ENCODE measurements around the gene BMPER.

Gene BMPER

DNA sequence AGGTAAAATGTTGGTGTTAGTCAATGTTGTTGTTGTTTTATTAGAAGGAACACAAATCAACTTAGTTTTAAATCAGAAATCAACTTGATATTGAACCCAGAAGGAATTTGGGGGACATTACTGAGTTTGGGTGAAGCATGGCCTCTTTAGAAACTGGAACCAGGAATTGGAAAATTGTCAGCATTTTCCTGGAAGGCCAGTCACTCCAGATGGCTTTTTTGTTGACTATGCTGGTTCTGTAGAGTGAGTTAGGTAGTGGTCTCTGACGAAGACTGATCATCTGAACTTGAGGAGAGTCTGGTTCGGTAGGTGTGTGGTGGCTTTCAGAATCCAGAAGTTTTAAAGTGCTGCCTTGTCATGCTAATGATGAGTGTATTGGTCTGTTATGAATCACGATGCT lies 111.5 kb downstream of the BMPER start:
- no peaks in the 10 kb centered on the region for H3K36me3 ChIP-seq (ENCODE audit: control insufficient read depth, insufficient read depth, low read length)
- no peak overlapping the region for H3K4me3 ChIP-seq (ENCODE audit: low read depth, low read length)
- H3K4me1 ChIP-seq (ENCODE audit: control insufficient read depth, insufficient read depth, low read length), result no peaks in the 10 kb centered on the region
- H3K27me3 ChIP-seq (ENCODE audit: control insufficient read depth, insufficient read depth, low read length), result no peaks in the 10 kb centered on the region
- H3K9ac ChIP-seq (ENCODE audit: low read depth, low read length), result no peak overlapping the region
- H3K9me3 ChIP-seq (ENCODE audit: control insufficient read depth, insufficient read depth, low read length), result no peaks in the 10 kb centered on the region

DNA sequence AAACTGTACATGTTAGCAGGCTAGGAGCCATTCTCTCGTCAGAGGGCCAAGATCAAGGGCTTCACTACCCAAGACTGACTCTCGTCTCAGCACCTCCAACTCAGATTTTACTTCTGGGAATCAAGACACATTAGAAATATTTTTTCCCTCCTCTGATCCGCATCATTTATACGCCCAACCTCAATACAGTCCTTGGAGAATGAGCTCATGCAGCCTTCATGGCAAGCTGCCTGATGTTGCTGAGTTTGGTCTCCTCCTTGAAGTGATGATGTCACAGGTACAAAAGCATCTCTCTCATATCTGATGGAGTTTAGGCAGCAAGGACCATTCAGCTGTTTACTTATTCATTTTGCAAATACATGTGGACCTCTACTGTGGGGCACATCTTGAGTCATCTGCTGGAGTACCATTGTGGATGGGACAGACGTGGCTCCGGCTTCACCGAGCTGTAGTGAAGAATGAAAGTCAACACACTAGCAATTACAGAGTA lies 114.0 kb downstream of the BMPER start:
- Histone ChIP-seq H3K27me3 (ENCODE audit: control insufficient read depth, insufficient read depth, low read length) (no peaks in the 10 kb centered on the region), H3K36me3 (ENCODE audit: control insufficient read depth, insufficient read depth, low read length) (no peaks in the 10 kb centered on the region), H3K4me1 (ENCODE audit: control insufficient read depth, insufficient read depth, low read length) (no peaks in the 10 kb centered on the region), H3K9ac (ENCODE audit: low read depth, low read length) (no peak overlapping the region), H3K4me3 (ENCODE audit: low read depth, low read length) (no peak overlapping the region), H3K9me3 (ENCODE audit: control insufficient read depth, insufficient read depth, low read length) (no peaks in the 10 kb centered on the region)

DNA sequence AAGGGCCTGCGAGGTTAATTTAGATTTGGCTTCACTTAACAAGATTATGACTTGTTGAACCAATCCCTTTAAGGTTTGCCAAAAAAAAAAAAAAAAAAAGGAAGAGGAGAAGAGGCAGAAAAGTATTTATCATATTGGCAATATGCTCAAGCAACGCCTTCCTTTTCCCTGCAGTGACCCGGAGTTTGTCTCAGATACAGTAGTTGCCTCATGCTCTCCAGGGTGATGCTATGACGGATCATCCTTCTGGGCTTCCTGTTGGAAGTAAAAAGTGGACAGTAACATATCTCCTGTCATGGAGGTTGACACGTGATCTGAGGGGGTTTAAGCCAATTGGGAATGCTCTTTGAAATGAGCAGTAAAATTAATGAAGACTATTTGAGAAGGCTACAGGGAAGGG lies 117.3 kb downstream of the BMPER start:
- Histone ChIP-seq H3K4me1 (ENCODE audit: control insufficient read depth, insufficient read depth, low read length) (no peaks in the 10 kb centered on the region), H3K9ac (ENCODE audit: low read depth, low read length) (no peak overlapping the region), H3K36me3 (ENCODE audit: control insufficient read depth, insufficient read depth, low read length) (no peaks in the 10 kb centered on the region), H3K27me3 (ENCODE audit: control insufficient read depth, insufficient read depth, low read length) (no peaks in the 10 kb centered on the region), H3K9me3 (ENCODE audit: control insufficient read depth, insufficient read depth, low read length) (no peaks in the 10 kb centered on the region), H3K4me3 (ENCODE audit: low read depth, low read length) (no peak overlapping the region)

GRCh38 chr7:34025600-34025999 lies 120.3 kb downstream of the BMPER start:
- Histone ChIP-seq H3K4me3 (ENCODE audit: low read depth, low read length) (no peak overlapping the region), H3K4me1 (ENCODE audit: control insufficient read depth, insufficient read depth, low read length) (no peaks in the 10 kb centered on the region), H3K27me3 (ENCODE audit: control insufficient read depth, insufficient read depth, low read length) (no peaks in the 10 kb centered on the region), H3K9ac (ENCODE audit: low read depth, low read length) (no peak overlapping the region), H3K9me3 (ENCODE audit: control insufficient read depth, insufficient read depth, low read length) (no peaks in the 10 kb centered on the region), H3K36me3 (ENCODE audit: control insufficient read depth, insufficient read depth, low read length) (no peaks in the 10 kb centered on the region)

- no peaks in the 10 kb centered on the region for H3K4me1 ChIP-seq (ENCODE audit: control insufficient read depth, insufficient read depth, low read length)
- H3K9ac ChIP-seq (ENCODE audit: low read depth, low read length), result no peak overlapping the region
- no peaks in the 10 kb centered on the region for H3K36me3 ChIP-seq (ENCODE audit: control insufficient read depth, insufficient read depth, low read length)
- H3K9me3 ChIP-seq (ENCODE audit: control insufficient read depth, insufficient read depth, low read length), result no peaks in the 10 kb centered on the region
- H3K4me3 ChIP-seq (ENCODE audit: low read depth, low read length), result no peak overlapping the region
- H3K27me3 ChIP-seq (ENCODE audit: control insufficient read depth, insufficient read depth, low read length), result no peaks in the 10 kb centered on the region
Measured at GRCh38 chr7:34026481-34027190, 121.3 kb downstream of the BMPER start.

DNA sequence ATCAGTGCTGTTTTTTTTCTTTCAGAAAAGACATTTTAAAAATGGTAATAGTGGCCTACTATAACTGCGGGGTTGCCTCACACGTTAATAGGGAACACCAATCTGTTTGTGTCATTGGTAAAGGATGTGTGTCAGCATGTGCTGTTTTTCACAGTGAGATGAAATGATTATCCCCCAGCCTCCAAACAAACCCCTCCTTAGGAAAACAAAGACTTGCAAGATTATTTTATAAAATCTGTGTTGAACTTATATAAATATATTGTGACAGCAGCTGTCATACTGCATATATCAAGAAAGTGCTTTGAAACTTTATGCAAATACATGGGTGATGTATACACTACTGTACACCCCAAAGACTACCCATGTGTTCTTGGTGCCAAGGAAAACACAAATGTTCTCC lies 125.8 kb downstream of the BMPER start:
- no peaks in the 10 kb centered on the region for H3K36me3 ChIP-seq (ENCODE audit: control insufficient read depth, insufficient read depth, low read length)
- H3K27me3 ChIP-seq (ENCODE audit: control insufficient read depth, insufficient read depth, low read length), result no peaks in the 10 kb centered on the region
- no peaks in the 10 kb centered on the region for H3K4me1 ChIP-seq (ENCODE audit: control insufficient read depth, insufficient read depth, low read length)
- no peaks in the 10 kb centered on the region for H3K9me3 ChIP-seq (ENCODE audit: control insufficient read depth, insufficient read depth, low read length)
- H3K9ac ChIP-seq (ENCODE audit: low read depth, low read length), result no peak overlapping the region
- no peak overlapping the region for H3K4me3 ChIP-seq (ENCODE audit: low read depth, low read length)

DNA sequence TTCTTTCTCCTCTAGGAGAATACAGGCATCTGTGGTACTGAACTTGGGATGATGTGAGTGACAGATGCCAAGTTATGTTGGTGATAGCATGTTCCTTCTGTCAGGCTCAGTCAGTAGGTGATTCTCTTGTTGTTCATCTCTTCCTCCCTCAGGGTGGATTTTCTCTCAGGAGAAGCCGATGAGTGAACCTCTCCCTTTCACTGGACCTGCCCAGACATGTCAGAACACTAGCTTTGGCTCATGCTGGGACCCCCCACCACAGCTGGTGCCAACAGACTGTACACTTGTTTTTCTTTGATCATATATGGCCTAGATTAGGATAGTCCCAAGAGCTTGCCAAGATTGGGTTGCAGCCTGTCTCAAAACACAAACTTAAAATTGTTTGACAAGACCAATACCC lies 129.4 kb downstream of the BMPER start:
- no peaks in the 10 kb centered on the region for H3K4me1 ChIP-seq (ENCODE audit: control insufficient read depth, insufficient read depth, low read length)
- no peaks in the 10 kb centered on the region for H3K27me3 ChIP-seq (ENCODE audit: control insufficient read depth, insufficient read depth, low read length)
- no peak overlapping the region for H3K9ac ChIP-seq (ENCODE audit: low read depth, low read length)
- H3K4me3 ChIP-seq (ENCODE audit: low read depth, low read length), result no peak overlapping the region
- no peaks in the 10 kb centered on the region for H3K9me3 ChIP-seq (ENCODE audit: control insufficient read depth, insufficient read depth, low read length)
- no peaks in the 10 kb centered on the region for H3K36me3 ChIP-seq (ENCODE audit: control insufficient read depth, insufficient read depth, low read length)

GRCh38 chr7:34036051-34036920 lies 130.9 kb downstream of the BMPER start:
- no peaks in the 10 kb centered on the region for H3K9me3 ChIP-seq (ENCODE audit: control insufficient read depth, insufficient read depth, low read length)
- no peaks in the 10 kb centered on the region for H3K36me3 ChIP-seq (ENCODE audit: control insufficient read depth, insufficient read depth, low read length)
- no peak overlapping the region for H3K4me3 ChIP-seq (ENCODE audit: low read depth, low read length)
- no peaks in the 10 kb centered on the region for H3K4me1 ChIP-seq (ENCODE audit: control insufficient read depth, insufficient read depth, low read length)
- no peaks in the 10 kb centered on the region for H3K27me3 ChIP-seq (ENCODE audit: control insufficient read depth, insufficient read depth, low read length)
- no peak overlapping the region for H3K9ac ChIP-seq (ENCODE audit: low read depth, low read length)

DNA sequence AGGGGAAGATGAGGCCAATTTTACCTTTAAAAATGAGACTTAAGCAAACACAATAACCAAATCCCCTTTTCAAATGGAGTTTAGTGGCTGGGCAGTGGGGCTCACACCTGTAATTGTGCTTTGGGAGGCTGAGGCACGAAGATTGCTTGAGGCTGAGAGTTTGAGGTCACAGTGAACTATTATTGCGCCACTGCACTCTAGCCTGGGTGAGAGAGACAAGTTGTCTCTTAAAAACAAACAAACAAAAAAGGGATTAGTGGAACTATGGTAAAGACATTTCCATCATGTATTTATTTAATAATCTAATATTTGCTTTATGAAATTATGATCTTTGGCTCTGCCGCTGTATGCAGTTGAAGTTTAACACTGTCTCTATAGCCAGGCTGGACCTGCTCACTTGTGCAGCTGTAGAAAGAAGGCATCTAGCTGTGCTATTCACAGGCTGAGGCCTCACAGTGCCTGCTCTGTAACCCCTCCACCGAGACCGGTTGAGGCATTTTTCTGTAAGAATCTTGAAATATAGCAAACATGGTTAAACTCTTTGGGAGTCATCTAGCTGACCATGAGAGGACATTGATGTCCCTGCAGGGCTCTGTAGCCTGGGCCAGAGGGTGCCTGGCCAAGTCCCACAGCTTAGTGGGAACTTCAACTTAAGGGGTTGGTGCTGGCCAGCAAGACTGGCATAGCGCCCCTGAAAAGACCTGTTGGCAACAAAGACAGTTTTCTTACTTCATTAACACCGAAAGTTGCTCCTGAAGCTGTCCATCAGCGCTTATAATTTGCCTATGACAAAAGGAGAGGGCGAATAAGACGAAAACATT lies 131.8 kb downstream of the BMPER start:
- Histone ChIP-seq H3K9me3 (ENCODE audit: control insufficient read depth, insufficient read depth, low read length) (no peaks in the 10 kb centered on the region), H3K4me1 (ENCODE audit: control insufficient read depth, insufficient read depth, low read length) (no peaks in the 10 kb centered on the region), H3K4me3 (ENCODE audit: low read depth, low read length) (no peak overlapping the region), H3K36me3 (ENCODE audit: control insufficient read depth, insufficient read depth, low read length) (no peaks in the 10 kb centered on the region), H3K9ac (ENCODE audit: low read depth, low read length) (no peak overlapping the region), H3K27me3 (ENCODE audit: control insufficient read depth, insufficient read depth, low read length) (no peaks in the 10 kb centered on the region)

DNA sequence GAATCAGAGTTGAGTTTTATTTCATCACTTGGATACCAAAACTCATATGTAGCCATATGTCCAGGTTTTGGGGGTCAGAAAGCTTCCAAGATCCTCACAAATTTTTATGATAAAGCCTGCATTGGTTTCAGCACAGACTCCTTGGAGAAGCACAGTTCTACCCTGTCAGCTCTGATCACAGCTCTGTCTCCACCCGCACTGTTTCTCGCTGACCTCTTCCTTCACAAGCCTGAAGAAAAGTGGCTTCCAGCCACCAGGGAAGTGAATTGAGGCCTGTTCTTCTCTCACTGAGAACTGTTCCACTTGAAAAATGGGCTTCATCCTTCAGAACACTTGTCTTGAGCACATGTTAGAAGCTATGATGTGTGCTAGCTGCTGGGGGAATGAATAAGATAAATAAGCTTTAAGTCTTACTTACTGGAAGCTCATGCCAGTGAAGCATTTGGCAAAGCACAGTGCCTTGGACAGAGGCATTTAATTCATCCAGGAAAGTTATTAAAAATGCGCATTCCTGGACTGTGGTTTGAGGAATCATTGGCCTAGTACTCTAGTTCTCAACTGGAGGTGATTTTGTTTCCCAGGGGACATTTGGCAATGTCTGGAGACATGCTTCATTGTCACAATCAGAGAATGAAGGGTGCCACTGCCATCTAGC lies 133.6 kb downstream of the BMPER start:
- Histone ChIP-seq H3K4me1 (ENCODE audit: control insufficient read depth, insufficient read depth, low read length) (no peaks in the 10 kb centered on the region), H3K4me3 (ENCODE audit: low read depth, low read length) (no peak overlapping the region), H3K27me3 (ENCODE audit: control insufficient read depth, insufficient read depth, low read length) (no peaks in the 10 kb centered on the region), H3K36me3 (ENCODE audit: control insufficient read depth, insufficient read depth, low read length) (no peaks in the 10 kb centered on the region), H3K9me3 (ENCODE audit: control insufficient read depth, insufficient read depth, low read length) (no peaks in the 10 kb centered on the region), H3K9ac (ENCODE audit: low read depth, low read length) (no peak overlapping the region)

- Histone ChIP-seq H3K4me3 (ENCODE audit: low read depth, low read length) (no peak overlapping the region), H3K9me3 (ENCODE audit: control insufficient read depth, insufficient read depth, low read length) (no peaks in the 10 kb centered on the region), H3K9ac (ENCODE audit: low read depth, low read length) (no peak overlapping the region), H3K4me1 (ENCODE audit: control insufficient read depth, insufficient read depth, low read length) (no peaks in the 10 kb centered on the region), H3K36me3 (ENCODE audit: control insufficient read depth, insufficient read depth, low read length) (no peaks in the 10 kb centered on the region), H3K27me3 (ENCODE audit: control insufficient read depth, insufficient read depth, low read length) (no peaks in the 10 kb centered on the region)
Measured at GRCh38 chr7:34041707-34042106, 136.4 kb downstream of the BMPER start.

Data from iPS-15b (cell line).